Gastrocnemius medialis (tissue), 4 donors: ENCODE results near the gene SHISA3.

Experiments used
- POLR2A ChIP-seq, 2 donors: fragments of 450-650 bp; IDR thresholded peaks; one replicate each; pipeline ENCODE4 v1.6.1; 2017; ENCODE audit warnings: antibody characterized with exemption in 2 of 2, mild to moderate bottlenecking in 2 of 2, moderate library complexity in 2 of 2
- TF ChIP-seq, protein P1 (sequence below), 5 experiments: fragments of 450-650 bp in 3 of 5; fragments of 200-600 bp in 2 of 5; sonication (generic) in 2 of 5; IDR thresholded peaks in 4 of 5; conservative IDR thresholded peaks in 1 of 5; 1 replicate in 4 of 5; 2 replicates in 1 of 5; pipeline ENCODE4 v1.5.1; 2016 to 2019; ENCODE audit warnings: antibody characterized with exemption in 5 of 5, mild to moderate bottlenecking in 3 of 5, moderate library complexity in 3 of 5

- TF ChIP-seq, protein P1, sequence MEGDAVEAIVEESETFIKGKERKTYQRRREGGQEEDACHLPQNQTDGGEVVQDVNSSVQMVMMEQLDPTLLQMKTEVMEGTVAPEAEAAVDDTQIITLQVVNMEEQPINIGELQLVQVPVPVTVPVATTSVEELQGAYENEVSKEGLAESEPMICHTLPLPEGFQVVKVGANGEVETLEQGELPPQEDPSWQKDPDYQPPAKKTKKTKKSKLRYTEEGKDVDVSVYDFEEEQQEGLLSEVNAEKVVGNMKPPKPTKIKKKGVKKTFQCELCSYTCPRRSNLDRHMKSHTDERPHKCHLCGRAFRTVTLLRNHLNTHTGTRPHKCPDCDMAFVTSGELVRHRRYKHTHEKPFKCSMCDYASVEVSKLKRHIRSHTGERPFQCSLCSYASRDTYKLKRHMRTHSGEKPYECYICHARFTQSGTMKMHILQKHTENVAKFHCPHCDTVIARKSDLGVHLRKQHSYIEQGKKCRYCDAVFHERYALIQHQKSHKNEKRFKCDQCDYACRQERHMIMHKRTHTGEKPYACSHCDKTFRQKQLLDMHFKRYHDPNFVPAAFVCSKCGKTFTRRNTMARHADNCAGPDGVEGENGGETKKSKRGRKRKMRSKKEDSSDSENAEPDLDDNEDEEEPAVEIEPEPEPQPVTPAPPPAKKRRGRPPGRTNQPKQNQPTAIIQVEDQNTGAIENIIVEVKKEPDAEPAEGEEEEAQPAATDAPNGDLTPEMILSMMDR (IDR thresholded peaks at IDR 0.05 in 4 of 5, conservative IDR thresholded peaks at IDR 0.05 in 1 of 5), result no peak
- no peak for TF ChIP-seq POLR2A (IDR thresholded peaks at IDR 0.05)
These were observed 37.6 kb upstream of the SHISA3 start for GRCh38 chr4:42359711-42360110.
